HL-60/S4 treated with retinoic acid at 250 ng/mL for 4 days and 3 days (cell line): ENCODE data around the gene TOMM20.
"Not testable (repeated sequence)": the region's sequence is repeated elsewhere in the genome, so short reads cannot be mapped to it uniquely, and the experiment has no call there.

Experiments
- in situ Hi-C: fragments of 300-500 bp; cut with MboI; formaldehyde crosslinking; loops from 2 replicates; pipeline ENCODE4 v1.7.0; 2022; ENCODE audit warnings: low sequenced_read_pairs

Gene TOMM20

GRCh38 chr1:235128456-235129328, at the start of gene TOMM20:
Gene TOMM20 (minus strand): TSS chr1:235128837. CDS start chr1:235128715, 122 bp downstream.
- in situ Hi-C loops, result no loop called here

- in situ Hi-C loops, result no loop called here
These were observed 47.8 kb upstream of the TOMM20 start for GRCh38 chr1:235176486-235176885.

GRCh38 chr1:235169986-235170385, 41.3 kb upstream of the TOMM20 start:
- in situ Hi-C loops, result no loop called here

GRCh38 chr1:235168375-235168774, 39.7 kb upstream of the TOMM20 start:
- in situ Hi-C loops, result no loop called here

- in situ Hi-C loops, result no loop called here
These were observed 33.2 kb upstream of the TOMM20 start for GRCh38 chr1:235161685-235162327.

- in situ Hi-C loops, result no loop called here
These were observed 32.5 kb upstream of the TOMM20 start, which contains the start of gene RBM34 for GRCh38 chr1:235160957-235161684. Gene RBM34 (minus strand): TSS chr1:235161250. CDS start chr1:235161226, 24 bp downstream.

GRCh38 chr1:235160383-235160956, 31.8 kb upstream of the TOMM20 start:
- in situ Hi-C loops, result no loop called here

- in situ Hi-C loops, result not testable (repeated sequence)
These were observed 31.3 kb upstream of the TOMM20 start for GRCh38 chr1:235159930-235160329.

GRCh38 chr1:235159284-235159683, 30.6 kb upstream of the TOMM20 start:
- in situ Hi-C loops, result not testable (repeated sequence)

GRCh38 chr1:235158680-235159079, 30.0 kb upstream of the TOMM20 start:
- in situ Hi-C loops, result no loop called here

GRCh38 chr1:235157150-235157549, 28.5 kb upstream of the TOMM20 start:
- in situ Hi-C loops, result no loop called here

- in situ Hi-C loops, result no loop called here
These were observed 28.1 kb upstream of the TOMM20 start for GRCh38 chr1:235156740-235157139.

- in situ Hi-C loops, result no loop called here
These were observed 27.6 kb upstream of the TOMM20 start for GRCh38 chr1:235156265-235156664.

- in situ Hi-C loops, result no loop called here
These were observed 23.6 kb upstream of the TOMM20 start for GRCh38 chr1:235152235-235152634.

GRCh38 chr1:235151033-235151432, 22.4 kb upstream of the TOMM20 start:
- in situ Hi-C loops, result no loop called here

GRCh38 chr1:235149824-235150223, 21.2 kb upstream of the TOMM20 start:
- in situ Hi-C loops, result no loop called here

GRCh38 chr1:235147269-235147668, 18.6 kb upstream of the TOMM20 start:
- in situ Hi-C loops, result no loop called here

GRCh38 chr1:235145639-235146038, 17.0 kb upstream of the TOMM20 start:
- in situ Hi-C loops, result no loop called here

GRCh38 chr1:235142991-235143390, 14.4 kb upstream of the TOMM20 start:
- in situ Hi-C loops, result no loop called here

- in situ Hi-C loops, result no loop called here
These were observed 10.7 kb upstream of the TOMM20 start for GRCh38 chr1:235139315-235139714.

GRCh38 chr1:235138821-235139220, 10.2 kb upstream of the TOMM20 start:
- in situ Hi-C loops, result no loop called here
